ENCODE data around the gene GYS1.
A peak's percentile ranks its signal among the peaks of the same experiment; 100 is the strongest.

GYS1 gene

DNA sequence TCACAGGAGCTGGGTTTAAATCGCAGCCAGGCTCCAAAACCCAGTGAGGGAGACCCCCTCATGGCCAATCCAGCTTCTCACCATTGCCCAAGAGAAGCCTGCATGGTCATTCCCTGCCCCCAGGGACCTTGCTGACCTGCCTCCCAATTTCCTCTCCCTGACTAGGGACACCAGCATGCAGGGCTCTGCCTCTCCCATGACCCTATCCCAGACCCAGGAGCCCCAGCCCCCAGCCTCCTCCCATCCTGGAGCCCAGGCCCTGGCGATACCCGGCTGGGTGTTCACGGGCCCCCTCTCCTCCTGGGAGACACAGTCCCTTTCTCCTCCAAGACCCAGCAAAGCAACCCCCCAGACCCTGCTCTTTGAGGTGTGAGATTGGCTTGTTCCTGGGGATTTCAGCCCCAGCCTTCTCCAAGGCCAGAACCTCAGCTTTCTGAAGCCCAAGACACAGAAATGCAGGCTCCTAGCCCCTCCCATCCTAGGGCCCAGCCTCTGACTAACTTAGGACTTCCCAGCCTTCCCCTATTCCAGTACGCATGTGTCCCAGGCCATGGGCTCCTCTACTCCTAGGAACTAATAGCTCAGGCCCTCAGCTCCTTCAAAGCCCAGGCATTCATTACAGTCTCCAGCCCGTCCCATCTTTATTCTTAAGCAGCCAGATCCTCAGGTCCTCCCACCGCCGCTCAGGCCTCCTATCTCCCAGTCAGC, 1.1 kb downstream of the GYS1 start:
- peak; percentile 48 for DNase-seq
- in situ Hi-C loops (cut with MboI; ENCODE audit: low pct_unique_long_range_greater_than_20kb, low sequenced_read_pairs): no loop called here

DNA sequence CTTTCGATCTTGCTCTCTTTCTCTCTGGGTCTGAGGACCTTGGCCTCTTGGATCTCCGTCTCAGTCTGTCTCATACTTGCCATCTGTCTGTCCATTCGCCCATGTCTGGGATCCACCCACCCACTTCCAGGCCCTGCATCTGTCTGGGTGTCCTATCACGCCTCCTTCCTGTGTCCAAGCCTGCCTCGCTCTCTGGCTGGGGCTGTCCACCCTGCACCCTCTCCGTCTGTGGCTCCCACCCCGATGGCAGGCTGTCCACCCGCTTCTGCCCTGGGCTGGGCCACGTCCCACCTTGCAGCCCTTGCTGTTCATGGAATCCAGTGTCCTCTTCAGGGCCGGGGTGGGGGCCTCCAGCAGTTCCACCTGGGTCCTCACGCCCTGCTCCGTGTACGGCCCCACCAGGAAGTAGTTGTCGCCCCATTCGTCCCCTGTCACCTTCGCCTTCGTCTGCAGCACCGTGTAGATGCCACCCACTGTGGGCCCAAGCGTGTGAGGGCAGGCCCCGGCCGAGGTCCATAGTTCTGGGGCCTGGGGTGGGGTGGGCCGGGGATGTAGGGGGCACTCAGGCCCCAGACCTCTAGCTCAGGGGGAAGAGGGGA, 2.0 kb downstream of the GYS1 start:
- DNase-seq: no peak
- in situ Hi-C loops (cut with MboI; ENCODE audit: low pct_unique_long_range_greater_than_20kb, low sequenced_read_pairs): no loop called here

GRCh38 chr19:48990400-48990799, 2.7 kb downstream of the GYS1 start:
- in situ Hi-C loops (cut with MboI; ENCODE audit: low pct_unique_long_range_greater_than_20kb, low sequenced_read_pairs): no loop called here
- no peak for DNase-seq

- in situ Hi-C loops (cut with MboI; ENCODE audit: low pct_unique_long_range_greater_than_20kb, low sequenced_read_pairs): no loop called here
Measured at GRCh38 chr19:48989701-48990291, 3.3 kb downstream of the GYS1 start.

GRCh38 chr19:48988860-48989259, 4.2 kb downstream of the GYS1 start:
- no peak for DNase-seq
- in situ Hi-C loops (cut with MboI; ENCODE audit: low pct_unique_long_range_greater_than_20kb, low sequenced_read_pairs): no loop called here

More at GRCh38 chr19:48989701-48990291, 3.3 kb downstream of the GYS1 start:
- DNase-seq: no peak

DNA sequence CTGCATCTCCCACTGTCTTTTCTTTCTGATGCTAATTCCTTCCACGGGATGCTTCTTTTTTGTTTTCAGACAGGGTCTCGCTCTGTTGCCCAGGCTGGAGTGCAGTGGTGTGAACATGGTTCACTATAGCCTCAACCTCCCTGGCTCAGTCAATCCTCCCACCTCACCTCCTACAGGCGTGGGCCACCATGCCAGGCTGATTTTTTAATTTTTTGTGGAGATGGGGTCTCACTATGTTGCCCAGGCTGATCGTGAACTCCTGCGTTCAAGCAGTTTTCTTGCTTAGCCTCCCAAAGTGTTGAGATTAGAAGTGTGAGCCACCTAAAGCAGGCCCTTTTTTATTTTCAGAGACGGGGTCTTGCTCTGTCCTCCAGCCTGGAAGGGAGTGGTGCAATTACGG, 4.8 kb downstream of the GYS1 start:
- DNase-seq: no peak
- in situ Hi-C loops (cut with MboI; ENCODE audit: low pct_unique_long_range_greater_than_20kb, low sequenced_read_pairs): no loop called here

DNA sequence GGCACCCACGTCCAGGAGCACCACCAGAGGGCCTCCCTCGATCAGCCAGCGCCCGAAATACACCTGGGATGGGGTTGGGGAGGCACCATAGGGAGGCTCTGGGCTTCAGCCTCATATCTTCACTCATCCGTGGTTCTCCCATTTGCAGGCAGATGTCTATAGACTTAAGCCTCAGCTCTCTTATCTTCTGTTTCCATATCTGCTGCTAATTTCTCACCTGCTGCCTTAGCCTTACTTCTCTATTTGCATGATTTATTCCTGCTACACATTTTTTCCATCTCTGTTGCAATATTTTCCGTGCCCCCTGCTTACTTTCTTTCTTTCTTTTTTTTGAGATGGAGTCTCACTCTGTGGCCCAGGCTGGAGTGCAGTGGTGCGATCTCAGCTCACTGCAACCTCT, 5.8 kb downstream of the GYS1 start:
- in situ Hi-C loops (cut with MboI; ENCODE audit: low pct_unique_long_range_greater_than_20kb, low sequenced_read_pairs): no loop called here

GRCh38 chr19:48986211-48986610, 6.9 kb downstream of the GYS1 start:
- in situ Hi-C loops (cut with MboI; ENCODE audit: low pct_unique_long_range_greater_than_20kb, low sequenced_read_pairs): no loop called here
- DNase-seq: no peak

More for the DNA sequence above, 5.8 kb downstream of the GYS1 start:
- no peak for DNase-seq

- DNase-seq: no peak
- in situ Hi-C loops (cut with MboI; ENCODE audit: low pct_unique_long_range_greater_than_20kb, low sequenced_read_pairs): no loop called here
Measured at GRCh38 chr19:48985711-48986110, 7.4 kb downstream of the GYS1 start.

GRCh38 chr19:48982280-48982679, 10.8 kb downstream of the GYS1 start:
- in situ Hi-C loops (cut with MboI; ENCODE audit: low pct_unique_long_range_greater_than_20kb, low sequenced_read_pairs): no loop called here
- DNase-seq: no peak

DNA sequence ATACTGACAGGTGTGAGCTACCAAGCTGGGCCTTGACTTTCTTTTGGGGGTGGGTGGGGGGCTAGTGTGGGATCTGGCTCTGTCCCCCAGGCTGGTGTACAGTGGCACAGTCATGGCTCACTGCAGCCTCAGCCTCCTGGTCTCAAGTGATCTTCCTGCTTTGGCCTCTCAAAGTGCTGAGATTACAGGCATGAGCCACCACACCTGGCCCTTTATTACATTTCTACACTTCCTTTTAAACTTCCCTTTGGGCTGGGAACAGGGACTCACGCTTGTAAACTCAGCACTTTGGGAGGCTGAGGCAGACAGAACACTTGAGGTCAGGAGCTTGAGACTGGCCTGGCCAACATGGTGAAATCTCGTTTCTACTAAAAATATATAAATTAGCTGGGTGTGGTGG, 16.0 kb downstream of the GYS1 start:
- DNase-seq: no peak
- in situ Hi-C loops (cut with MboI; ENCODE audit: low pct_unique_long_range_greater_than_20kb, low sequenced_read_pairs): no loop called here

GRCh38 chr19:48975947-48976847, 16.9 kb downstream of the GYS1 start:
- peak; percentile 58 for DNase-seq
- in situ Hi-C loops (cut with MboI; ENCODE audit: low pct_unique_long_range_greater_than_20kb, low sequenced_read_pairs): no loop called here

- peak; percentile 93 for DNase-seq
- in situ Hi-C loops (cut with MboI; ENCODE audit: low pct_unique_long_range_greater_than_20kb, low sequenced_read_pairs): no loop called here
Measured at GRCh38 chr19:48970923-48971395, 22.1 kb downstream of the GYS1 start.

DNA sequence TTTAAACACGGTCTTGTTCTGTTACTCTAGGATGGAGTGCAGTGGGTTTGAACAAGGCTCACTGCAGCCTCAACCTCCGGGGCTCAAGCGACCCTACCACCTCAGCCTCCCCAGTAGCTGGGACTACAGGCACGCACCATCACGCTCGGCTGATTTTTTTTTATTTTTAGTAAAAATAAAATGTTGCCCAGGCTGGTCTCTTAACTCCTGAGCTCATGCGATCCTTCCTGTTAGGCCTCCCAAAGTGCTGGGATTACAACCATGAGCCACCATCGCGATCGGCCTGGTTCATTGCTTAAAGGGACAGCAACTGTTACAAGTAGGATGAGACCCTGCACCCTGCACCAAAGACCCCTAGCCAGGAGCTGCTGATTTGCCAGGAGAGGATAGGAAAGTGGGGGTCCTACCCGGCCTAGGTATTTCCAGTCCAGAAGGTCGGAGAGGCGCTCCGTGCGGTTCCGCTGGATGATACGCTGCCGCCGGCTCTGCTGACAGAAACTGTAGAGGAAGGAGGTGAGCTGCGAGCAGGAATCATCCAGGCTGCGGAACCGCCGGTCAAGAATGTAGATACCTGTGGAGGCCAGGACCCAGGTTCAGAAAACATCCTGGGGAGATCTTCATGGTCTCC, 22.9 kb downstream of the GYS1 start:
- no peak for DNase-seq
- in situ Hi-C loops (cut with MboI; ENCODE audit: low pct_unique_long_range_greater_than_20kb, low sequenced_read_pairs): no loop called here

- in situ Hi-C loops (cut with MboI; ENCODE audit: low pct_unique_long_range_greater_than_20kb, low sequenced_read_pairs): no loop called here
- DNase-seq: no peak
Measured at GRCh38 chr19:48969276-48970138, 23.6 kb downstream of the GYS1 start.

- in situ Hi-C loops (cut with MboI; ENCODE audit: low pct_unique_long_range_greater_than_20kb, low sequenced_read_pairs): no loop called here
- no peak for DNase-seq
Measured at GRCh38 chr19:48968813-48969218, 24.3 kb downstream of the GYS1 start.

DNA sequence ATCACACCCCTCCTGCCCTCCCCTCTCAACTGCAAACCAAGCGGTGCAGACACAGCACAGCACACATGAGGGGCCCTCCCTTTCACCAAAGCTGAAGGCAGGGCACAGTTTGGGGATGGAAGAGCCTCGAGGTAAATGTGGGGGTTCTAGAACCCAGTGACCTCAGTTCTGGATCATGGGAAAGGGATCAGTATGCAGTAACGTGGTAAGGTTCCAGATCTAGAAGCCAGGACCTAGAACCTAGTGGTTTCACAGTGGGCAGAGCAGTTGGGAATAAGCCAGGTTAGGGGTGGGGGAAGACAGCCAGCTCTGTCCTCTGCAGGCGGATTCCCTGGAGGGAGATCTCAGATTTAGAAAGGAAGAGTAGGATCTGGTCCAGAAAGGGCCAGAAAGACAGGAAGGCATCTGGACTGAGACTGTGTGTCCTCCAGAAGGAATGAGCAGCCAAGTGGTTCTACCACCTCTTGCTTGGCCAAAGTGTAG, 24.9 kb downstream of the GYS1 start:
- no peak for DNase-seq
- in situ Hi-C loops (cut with MboI; ENCODE audit: low pct_unique_long_range_greater_than_20kb, low sequenced_read_pairs): no loop called here

Data from KBM-7 (cell line).